GM12878 (cell line): Measurements from ENCODE around the gene TMEM181. TPM values are rescaled to one million over a fixed set of nuclear protein-coding genes. Genes with fewer than 3 reads are reported as not detected.

Source experiments
- ATAC-seq: fragments of 200-7000 bp; cut with Tn5 transposase; 3 replicates; pipeline ENCODE4 v1.9.1; 2020; ENCODE audit warnings: mild to moderate bottlenecking, moderate library complexity
- BruUV-seq: library from RNA; stranded (reverse); fragments of 400-500 nt; replicated peaks from 2 replicates; lab custom pipeline; 2021; lab: Mats Ljungman, UMichigan
- CTCF ChIA-PET: fragments of 300-600 bp; sonication (Branson Sonifier 250); formaldehyde crosslinking; extraction: SDS; loops from one replicate; lab custom pipeline; 2021; ENCODE audit warnings: inconsistent platforms; lab: Yijun Ruan, JAX
- POLR2A ChIA-PET: fragments of 350-600 bp; formaldehyde crosslinking; extraction: SDS; loops from one replicate; lab custom pipeline; 2021; ENCODE audit warnings: inconsistent platforms; lab: Charles Lee
- RAD21 ChIA-PET: fragments of 300-600 bp; sonication (Branson Sonifier 250); formaldehyde crosslinking; loops from one replicate; lab custom pipeline; 2023; ENCODE audit warnings: antibody characterized with exemption; ENCODE audit not compliant: unreplicated experiment; lab: Charles Lee
- SMC1A ChIA-PET: fragments of 300-600 bp; sonication (Branson Sonifier 250); formaldehyde crosslinking; loops from one replicate; lab custom pipeline; 2023; ENCODE audit not compliant: unreplicated experiment, uncharacterized antibody; lab: Charles Lee
- DNase-seq: peaks from one replicate; pipeline ENCODE4 v3.0.0-alpha.2; 2011; ENCODE audit warnings: low read depth, low spot score
- FAIRE-seq: peaks from 3 replicates; lab custom pipeline; 2011; peaks lifted over from hg19 to GRCh38; lab: Jason Lieb, UNC
- H2AFZ ChIP-seq: 2 replicates; pipeline ENCODE4 v1.6.0; 2011; ENCODE audit warnings: low read depth, low read length, control low read depth; ENCODE audit not compliant: control insufficient read depth
- H3K27ac ChIP-seq: 2 replicates; pipeline ENCODE4 v1.5.1; 2011; ENCODE audit warnings: control low read depth; ENCODE audit not compliant: control insufficient read depth, insufficient read depth
- H3K27me3 ChIP-seq, 2 experiments: replicated peaks in 1 of 2; 2 replicates each; pipeline versions ENCODE4 v1.6.0 to v1.6.1; 2011; ENCODE audit warnings: low read length in 1 of 2; ENCODE audit not compliant: control insufficient read depth in 2 of 2, insufficient read depth in 2 of 2
- H3K36me3 ChIP-seq, 2 experiments: 2 replicates each; pipeline ENCODE4 v1.5.1; 2011; ENCODE audit warnings: low read length in 1 of 2; ENCODE audit not compliant: control insufficient read depth in 2 of 2, insufficient read depth in 2 of 2
- H3K4me1 ChIP-seq: 2 replicates; pipeline ENCODE4 v1.6.1; 2011; ENCODE audit warnings: mild to moderate bottlenecking, low read length, moderate library complexity, mixed read lengths; ENCODE audit not compliant: control insufficient read depth, insufficient read depth
- H3K4me2 ChIP-seq: 2 replicates; pipeline ENCODE4 v1.6.0; 2011; ENCODE audit warnings: control low read depth; ENCODE audit not compliant: control insufficient read depth, insufficient read depth
- H3K4me3 ChIP-seq: fragments of 200-600 bp; sonication (generic); 2 replicates; pipeline ENCODE4 v1.5.1; 2016
- H3K79me2 ChIP-seq: 2 replicates; pipeline ENCODE4 v1.6.0; 2011; ENCODE audit warnings: low read length; ENCODE audit not compliant: control insufficient read depth, insufficient read depth
- H3K9ac ChIP-seq: 2 replicates; pipeline ENCODE4 v1.8.0; 2011; ENCODE audit warnings: low read length, control low read depth, mixed read lengths; ENCODE audit not compliant: control insufficient read depth, insufficient read depth
- H3K9me3 ChIP-seq: replicated peaks from 3 replicates; pipeline ENCODE4 v1.5.1; 2011; ENCODE audit warnings: mild to moderate bottlenecking, low read length; ENCODE audit not compliant: control insufficient read depth, insufficient read depth
- H4K20me1 ChIP-seq: 2 replicates; pipeline ENCODE4 v1.6.0; 2011; ENCODE audit not compliant: control insufficient read depth, insufficient read depth
- ASH2L ChIP-seq: fragments of 300-600, 200-600 bp; sonication (generic); IDR thresholded peaks from 2 replicates; pipeline ENCODE4 v1.6.1; 2017; ENCODE audit warnings: low read depth, mild to moderate bottlenecking, borderline replicate concordance
- CHD4 ChIP-seq: fragments of 200-600 bp; sonication (generic); IDR thresholded peaks from 2 replicates; pipeline ENCODE4 v1.6.1; 2016; ENCODE audit warnings: mild to moderate bottlenecking
- CTCF ChIP-seq, 3 experiments: IDR thresholded peaks in 2 of 3; conservative IDR thresholded peaks in 1 of 3; 2 replicates each; pipeline ENCODE4 v1.5.1; 2011; ENCODE audit warnings: low read depth in 3 of 3, low read length in 3 of 3, mild to moderate bottlenecking in 3 of 3, control low read depth in 2 of 3, moderate library complexity in 2 of 3, inconsistent platforms in 1 of 3, mixed read lengths in 1 of 3; ENCODE audit not compliant: control insufficient read depth in 2 of 3, insufficient read depth in 1 of 3; ENCODE audit errors: extremely low read depth in 1 of 3
- NBN ChIP-seq: fragments of 450-650 bp; IDR thresholded peaks from 2 replicates; pipeline ENCODE4 v1.6.1; 2016
- NR2F1 ChIP-seq: fragments of 450-650 bp; conservative IDR thresholded peaks from 2 replicates; pipeline ENCODE4 v1.6.1; 2017; ENCODE audit warnings: mild to moderate bottlenecking
- RAD51 ChIP-seq: fragments of 450-650 bp; IDR thresholded peaks from 2 replicates; pipeline ENCODE4 v1.6.1; 2016; ENCODE audit warnings: moderate library complexity, mild to moderate bottlenecking, inconsistent platforms
- SMAD5 ChIP-seq: IDR thresholded peaks from 2 replicates; pipeline ENCODE4 v1.6.1; 2016; ENCODE audit warnings: antibody characterized with exemption, low read depth
- TCF12 ChIP-seq: IDR thresholded peaks from 2 replicates; pipeline ENCODE4 v1.6.1; 2011; ENCODE audit warnings: low read depth, mild to moderate bottlenecking, low read length
- TCF3 ChIP-seq: IDR thresholded peaks from 2 replicates; pipeline ENCODE4 v1.6.1; 2012; ENCODE audit warnings: low read depth, mild to moderate bottlenecking, low read length, borderline replicate concordance; ENCODE audit not compliant: insufficient read depth
- TCF7 ChIP-seq: IDR thresholded peaks from 2 replicates; pipeline ENCODE4 v1.6.1; 2014; ENCODE audit warnings: antibody characterized with exemption, borderline replicate concordance
- ZBTB4 ChIP-seq: fragments of 450-650 bp; formaldehyde crosslinking; IDR thresholded peaks from 2 replicates; pipeline ENCODE4 v1.4.0; 2022; ENCODE audit warnings: mild to moderate bottlenecking, moderate library complexity
- WGBS: methylation state at CpG from one replicate; pipeline ENCODE4 v1.1.6; 2016; ENCODE audit warnings: low lambda C conversion rate; ENCODE audit not compliant: insufficient replicate concordance, insufficient coverage; ENCODE audit errors: missing lambda C conversion rate; 5-methylcytosine and 5-hydroxymethylcytosine counted together
- in situ Hi-C: fragments of 300-500 bp; cut with MboI; formaldehyde crosslinking; loops from 9 replicates; pipeline ENCODE4 v1.14.3; 2018; ENCODE audit warnings: mixed read lengths
- intact Hi-C: fragments of 100-400 bp; cut with micrococcal nuclease; formaldehyde crosslinking; loops from one replicate; pipeline ENCODE4 v1.14.2; 2022; ENCODE audit not compliant: unreplicated experiment
- polyA plus RNA-seq, 11 experiments: library from polyadenylated mRNA; depleted of rRNA in 4 of 11; unstranded in 6 of 11; stranded (reverse) in 5 of 11; fragments of >200 nt; fragmentation: Nextera tagmentation in 4 of 11; fragmentation: Illumina TruSeq in 1 of 11; extraction: Ambion mirVana in 4 of 11; extraction: Trizol in 1 of 11; gene quantifications; 1 replicate in 1 of 11; 2 replicates in 10 of 11; pipeline versions ENCODE4 v1.2.1 to v1.2.3, GENCODE V29; 2011 to 2016; ENCODE audit warnings: inconsistent platforms in 2 of 11, missing spikeins in 2 of 11, low read depth in 1 of 11
- total RNA-seq, 4 experiments: library from RNA; depleted of rRNA in 3 of 4; stranded (reverse); fragments of >200 nt in 3 of 4; fragmentation: Illumina TruSeq in 1 of 4; extraction: Trizol in 1 of 4; gene quantifications; 2 replicates each; pipeline versions ENCODE4 v1.2.1 to v1.2.3, GENCODE V29; 2013 to 2021

Gene TMEM181
- total and polyA plus RNA-seq, 10 of the 15 experiments (the other 5 are each of a cell fraction or from before 2014, with no cell fraction given) = 1.5 to 7.9 (median 5.2) TPM

GRCh38 chr6:158560836-158561320 lies 987 bp downstream of the TMEM181 start:
- peak overlapping the region; percentile 69 for H3K27ac ChIP-seq
- peaks cover 14% of the 10 kb centered on the region for H3K79me2 ChIP-seq
- H4K20me1 ChIP-seq = no peaks in the 10 kb centered on the region; the same call in 1 of the 2 replicates
- TF ChIP-seq NBN = 0 out of 2 replicates have a peak, but pooled peaks have one; percentile 43
- TF ChIP-seq TCF3 = no peak
- intact Hi-C loops (loop anchor here (2.0 to 5.0 kb wide), 2 partner anchors 44 to 86 kb away; no protein-coding TSS in a partner anchor), in situ Hi-C loops (no loop called here)
- WGBS = 15% methylated on average over 19 of the region's 19 CpGs
- H3K4me1 ChIP-seq = peaks cover 12% of the 10 kb centered on the region
- peak overlapping the region; percentile 94 for H2AFZ ChIP-seq
- POLR2A ChIA-PET = no interaction called here
- ATAC-seq (peak; percentile 40), FAIRE-seq (no peak), DNase-seq (no peak)
- RAD21 ChIA-PET = no interaction called here
- peak overlapping the region; percentile 85; the same call in 1 of the 2 replicates for H3K9ac ChIP-seq
- peak overlapping the region; percentile 98 for H3K4me2 ChIP-seq
- no peaks in the 10 kb centered on the region for H3K27me3 ChIP-seq
- CTCF ChIA-PET = interaction anchor here (1.2 kb wide), 1 partner anchor 129 kb away, joined by 4 read pairs; no protein-coding TSS in a partner anchor
- BruUV-seq = TSS peak; percentile 68
- H3K9me3 ChIP-seq = no peaks in the 10 kb centered on the region
- H3K4me3 ChIP-seq = peak overlapping the region; percentile 79
- H3K36me3 ChIP-seq = no peaks in the 10 kb centered on the region
- SMC1A ChIA-PET = interaction anchor here (1.0 to 1.3 kb wide), 2 partner anchors 41 to 44 kb away, joined by 3 read pairs; no protein-coding TSS in a partner anchor

GRCh38 chr6:158561321-158561884 lies 1.5 kb downstream of the TMEM181 start:
- SMC1A ChIA-PET = interaction anchor here (1.0 kb wide), 1 partner anchor 44 kb away, joined by 3 read pairs; no protein-coding TSS in a partner anchor
- Histone ChIP-seq H3K4me3 (peak overlapping the region; percentile 79), H3K9ac (peak overlapping the region; percentile 85; the same call in 1 of the 2 replicates), H3K79me2 (peaks cover 14% of the 10 kb centered on the region), H3K4me1 (peaks cover 12% of the 10 kb centered on the region), H3K27ac (no peak overlapping the region), H4K20me1 (no peaks in the 10 kb centered on the region; the same call in 1 of the 2 replicates), H3K4me2 (peak overlapping the region; percentile 98), H3K27me3 (no peaks in the 10 kb centered on the region), H2AFZ (no peak overlapping the region), H3K36me3 (no peaks in the 10 kb centered on the region), H3K9me3 (no peaks in the 10 kb centered on the region)
- no TSS peak for BruUV-seq
- RAD21 ChIA-PET = no interaction called here
- FAIRE-seq = no peak
- no peak for DNase-seq
- no peak for ATAC-seq
- CTCF ChIA-PET = interaction anchor here (1.2 kb wide), 1 partner anchor 129 kb away, joined by 4 read pairs; no protein-coding TSS in a partner anchor
- intact Hi-C loops = loop anchor here (2.0 to 5.0 kb wide), 2 partner anchors 44 to 87 kb away; no protein-coding TSS in a partner anchor
- POLR2A ChIA-PET = no interaction called here
- in situ Hi-C loops = no loop called here
- WGBS = 94% methylated on average over 14 of the region's 14 CpGs
- no peak for TF ChIP-seq ASH2L
- no peak for TF ChIP-seq ZBTB4 (CRISPR knock-in tag)
- TF ChIP-seq TCF7 = no peak
- no peak for TF ChIP-seq NR2F1
- no peak for TF ChIP-seq RAD51
- TF ChIP-seq SMAD5 = no peak
- no peak for TF ChIP-seq CTCF (IDR thresholded peaks at IDR 0.05 in 2 of 3, conservative IDR thresholded peaks at IDR 0.05 in 1 of 3; ENCODE audit: control insufficient read depth in 2 of 3, extremely low read depth in 1 of 3, insufficient read depth in 1 of 3, low read depth in 3 of 3, low read length in 3 of 3)
- no peak for TF ChIP-seq TCF12
- TF ChIP-seq CHD4 = no peak
